Fibroblast of lung (primary cell): ENCODE data around the gene MAP3K9.

Experiments used
- EZH2 ChIP-seq: IDR thresholded peaks from 2 replicates; pipeline ENCODE4 v1.5.1; 2012; ENCODE audit warnings: low read length, control low read depth, mild to moderate bottlenecking; ENCODE audit errors: missing control alignments
- TF ChIP-seq, protein P1 (sequence below), 2 donors: IDR thresholded peaks in 1 of 2; conservative IDR thresholded peaks in 1 of 2; 1 replicate in 1 of 2; 2 replicates in 1 of 2; pipeline ENCODE4 v1.5.1; 2011 to 2012; ENCODE audit warnings: low read length in 2 of 2, control low read depth in 1 of 2, inconsistent platforms in 1 of 2, low read depth in 1 of 2, mild to moderate bottlenecking in 1 of 2

DNA sequence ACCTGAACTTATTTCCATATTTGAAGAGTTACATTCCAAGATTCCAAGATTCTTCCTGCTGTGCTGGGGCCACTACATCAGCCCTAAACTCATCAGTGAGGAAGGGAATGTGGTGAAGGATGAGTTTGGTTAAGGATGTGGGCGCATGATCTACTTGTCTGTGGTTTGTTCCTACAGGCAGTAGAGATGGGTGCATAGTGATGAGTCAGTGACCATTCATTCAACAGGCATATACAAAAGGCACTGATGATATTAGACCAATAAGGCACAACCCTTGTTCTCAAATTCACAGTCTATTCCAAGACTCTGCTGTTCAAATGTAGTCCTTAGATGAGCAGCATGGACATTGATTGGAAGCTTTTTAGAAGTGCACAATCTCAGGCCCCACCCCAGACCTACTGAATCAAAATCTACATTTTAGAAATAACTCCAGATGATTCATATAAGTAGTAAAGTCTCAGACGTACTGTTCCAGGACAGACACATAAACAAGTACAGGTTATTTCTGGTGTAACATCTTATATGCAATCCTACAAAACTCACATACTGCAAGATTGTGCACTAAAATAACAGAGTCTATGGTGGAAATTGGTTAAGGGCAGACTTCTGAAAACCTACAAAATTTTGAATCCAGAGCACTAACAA lies 47.7 kb upstream of the MAP3K9 start:
- TF ChIP-seq, protein P1, sequence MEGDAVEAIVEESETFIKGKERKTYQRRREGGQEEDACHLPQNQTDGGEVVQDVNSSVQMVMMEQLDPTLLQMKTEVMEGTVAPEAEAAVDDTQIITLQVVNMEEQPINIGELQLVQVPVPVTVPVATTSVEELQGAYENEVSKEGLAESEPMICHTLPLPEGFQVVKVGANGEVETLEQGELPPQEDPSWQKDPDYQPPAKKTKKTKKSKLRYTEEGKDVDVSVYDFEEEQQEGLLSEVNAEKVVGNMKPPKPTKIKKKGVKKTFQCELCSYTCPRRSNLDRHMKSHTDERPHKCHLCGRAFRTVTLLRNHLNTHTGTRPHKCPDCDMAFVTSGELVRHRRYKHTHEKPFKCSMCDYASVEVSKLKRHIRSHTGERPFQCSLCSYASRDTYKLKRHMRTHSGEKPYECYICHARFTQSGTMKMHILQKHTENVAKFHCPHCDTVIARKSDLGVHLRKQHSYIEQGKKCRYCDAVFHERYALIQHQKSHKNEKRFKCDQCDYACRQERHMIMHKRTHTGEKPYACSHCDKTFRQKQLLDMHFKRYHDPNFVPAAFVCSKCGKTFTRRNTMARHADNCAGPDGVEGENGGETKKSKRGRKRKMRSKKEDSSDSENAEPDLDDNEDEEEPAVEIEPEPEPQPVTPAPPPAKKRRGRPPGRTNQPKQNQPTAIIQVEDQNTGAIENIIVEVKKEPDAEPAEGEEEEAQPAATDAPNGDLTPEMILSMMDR (conservative IDR thresholded peaks at IDR 0.05 in 1 of 2, IDR thresholded peaks at IDR 0.05 in 1 of 2; ENCODE audit: low read depth in 1 of 2, low read length in 2 of 2): no peak
- no peak for TF ChIP-seq EZH2
